Measurements from ENCODE around the gene ZNF746. TPM values are rescaled to one million over a fixed set of nuclear protein-coding genes. Genes with fewer than 3 reads are reported as not detected.

Gene ZNF746
- total RNA-seq, 4 donors from 2014 or later = 17.3 to 25.2 (median 19.8) TPM

- TF ChIP-seq, protein P1, sequence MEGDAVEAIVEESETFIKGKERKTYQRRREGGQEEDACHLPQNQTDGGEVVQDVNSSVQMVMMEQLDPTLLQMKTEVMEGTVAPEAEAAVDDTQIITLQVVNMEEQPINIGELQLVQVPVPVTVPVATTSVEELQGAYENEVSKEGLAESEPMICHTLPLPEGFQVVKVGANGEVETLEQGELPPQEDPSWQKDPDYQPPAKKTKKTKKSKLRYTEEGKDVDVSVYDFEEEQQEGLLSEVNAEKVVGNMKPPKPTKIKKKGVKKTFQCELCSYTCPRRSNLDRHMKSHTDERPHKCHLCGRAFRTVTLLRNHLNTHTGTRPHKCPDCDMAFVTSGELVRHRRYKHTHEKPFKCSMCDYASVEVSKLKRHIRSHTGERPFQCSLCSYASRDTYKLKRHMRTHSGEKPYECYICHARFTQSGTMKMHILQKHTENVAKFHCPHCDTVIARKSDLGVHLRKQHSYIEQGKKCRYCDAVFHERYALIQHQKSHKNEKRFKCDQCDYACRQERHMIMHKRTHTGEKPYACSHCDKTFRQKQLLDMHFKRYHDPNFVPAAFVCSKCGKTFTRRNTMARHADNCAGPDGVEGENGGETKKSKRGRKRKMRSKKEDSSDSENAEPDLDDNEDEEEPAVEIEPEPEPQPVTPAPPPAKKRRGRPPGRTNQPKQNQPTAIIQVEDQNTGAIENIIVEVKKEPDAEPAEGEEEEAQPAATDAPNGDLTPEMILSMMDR (IDR thresholded peaks at IDR 0.05; ENCODE audit: low read depth) = no peak
These were observed 2.6 kb upstream of the ZNF746 start for GRCh38 chr7:149500201-149500600.

DNA sequence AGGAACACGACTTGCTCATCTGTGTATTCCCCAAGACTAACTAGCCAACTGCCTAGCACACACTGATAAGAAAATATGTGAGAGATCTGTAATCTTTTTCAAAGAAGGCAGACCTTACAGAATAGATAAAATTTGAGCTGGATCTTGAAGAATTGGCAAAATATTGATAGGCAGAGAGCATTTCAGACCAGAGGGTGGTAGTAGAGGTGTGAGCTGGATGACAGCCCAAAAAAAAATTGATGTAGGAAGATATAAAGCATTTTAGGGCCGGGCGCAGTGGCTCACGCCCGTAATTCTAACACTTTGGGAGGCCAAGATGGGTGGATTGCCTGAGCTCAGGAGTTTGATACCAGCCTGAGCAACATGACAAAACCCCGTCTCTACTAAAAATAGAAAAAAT, 1.2 kb upstream of the ZNF746 start:
- TF ChIP-seq, protein P1 (IDR thresholded peaks at IDR 0.05; ENCODE audit: low read depth) = no peak

GRCh38 chr7:149496642-149497391, 792 bp downstream of the ZNF746 start:
- TF ChIP-seq, protein P1 (IDR thresholded peaks at IDR 0.05; ENCODE audit: low read depth) = no peak

GRCh38 chr7:149495785-149496641, 1.6 kb downstream of the ZNF746 start:
- TF ChIP-seq, protein P1 (IDR thresholded peaks at IDR 0.05; ENCODE audit: low read depth) = no peak

DNA sequence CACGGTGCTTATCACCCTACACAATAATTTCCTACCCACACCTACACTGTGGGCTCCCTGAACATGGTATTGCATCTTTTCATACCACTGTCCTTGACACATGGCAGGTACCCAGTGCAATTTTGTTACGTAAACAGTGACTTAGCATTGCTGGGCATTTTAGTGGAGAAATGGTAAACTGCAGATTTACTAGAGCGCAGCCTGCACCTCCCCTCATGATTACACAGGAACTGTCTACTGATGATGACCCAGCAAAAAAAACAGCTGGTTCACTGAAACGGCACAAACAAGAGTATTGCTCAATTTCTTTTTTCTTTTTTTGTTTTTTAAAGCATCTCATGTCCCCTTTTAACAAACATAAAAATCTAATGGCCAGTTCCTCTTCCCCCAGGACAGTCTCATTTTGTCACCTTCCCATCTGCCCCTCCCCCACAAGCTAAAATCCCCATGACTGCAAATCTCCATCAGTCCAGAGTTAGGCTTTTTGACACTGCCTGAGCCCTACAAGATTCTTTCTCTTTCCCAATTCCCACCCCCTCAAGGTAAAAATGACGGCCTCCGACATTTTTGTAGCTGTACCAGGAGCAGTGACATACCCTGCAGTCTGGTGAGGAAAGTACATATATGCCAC, 2.8 kb downstream of the ZNF746 start:
- TF ChIP-seq, protein P1 (IDR thresholded peaks at IDR 0.05; ENCODE audit: low read depth) = no peak

DNA sequence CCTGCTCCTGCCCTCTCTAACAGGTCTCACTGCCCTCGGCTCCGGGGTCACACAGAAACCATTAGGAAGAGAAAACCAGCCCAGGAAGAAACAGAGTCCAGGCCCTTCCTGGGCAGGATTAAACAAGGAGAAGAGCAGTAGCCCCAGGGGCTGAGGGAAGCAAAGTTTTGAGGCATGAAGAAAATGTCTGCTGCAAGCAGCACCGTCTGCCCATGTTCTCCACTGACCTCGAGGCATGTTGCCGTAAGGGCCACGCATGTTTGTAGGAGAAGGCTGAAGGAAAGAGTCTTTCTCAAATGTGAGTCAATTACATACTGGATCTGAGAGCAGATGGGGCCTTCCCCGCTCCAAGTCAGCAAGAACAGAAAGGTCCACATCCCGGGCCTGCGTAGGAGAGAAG, 4.2 kb downstream of the ZNF746 start:
- TF ChIP-seq, protein P1 (IDR thresholded peaks at IDR 0.05; ENCODE audit: low read depth) = no peak
